ENCODE measurements around the gene USP30. TPM values are rescaled to one million over a fixed set of nuclear protein-coding genes. Genes with fewer than 3 reads are reported as not detected.

Gene USP30
- total and polyA plus RNA-seq, 8 donors = 4.8 to 11.2 (median 9.3) TPM

DNA sequence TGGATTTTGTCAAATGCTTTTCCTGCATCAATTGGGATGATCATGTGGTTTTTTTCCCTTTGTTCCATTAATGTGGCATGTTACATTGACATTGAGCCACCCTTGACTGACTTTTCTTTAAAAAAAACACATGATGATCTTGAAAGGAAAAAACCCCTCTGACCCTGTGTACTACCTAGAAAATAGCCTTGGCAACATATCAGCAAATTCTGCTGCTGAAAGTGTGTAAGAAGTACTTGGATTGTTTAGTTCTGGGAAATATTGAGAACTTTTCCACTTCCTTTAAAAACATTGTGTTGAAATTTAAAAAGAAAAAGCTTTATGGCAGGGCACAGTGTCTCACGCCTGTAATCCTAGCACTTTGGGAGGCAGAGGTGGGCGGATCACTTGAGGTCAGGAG lies 84.7 kb downstream of the USP30 start:
- WGBS, 2 donors = 97 to 98% methylated on average over 2 of the region's 2 CpGs
- Histone ChIP-seq H3K27ac (no peak overlapping the region), H3K4me1 (peaks cover 9 to 27% (median 21%) of the 10 kb centered on the region in 3 donors), H3K27me3 (no peaks in the 10 kb centered on the region), H3K4me3 (no peak overlapping the region), H3K36me3 (no peaks in the 10 kb centered on the region), H3K9me3 (no peaks in the 10 kb centered on the region)
- TF ChIP-seq CTCF (IDR thresholded peaks at IDR 0.05) = no peak
- no peak for FAIRE-seq
- intact Hi-C loops (cut with DNase I) = no loop called here
- DNase-seq = no peak
- ATAC-seq = no peak

Other genes with a start within 250 kb of the USP30 start
- gene SSH1, start 195.0 kb upstream of the USP30 start, total RNA-seq = 10 to 100 TPM in 2 of 6 donors, 1 to 10 TPM in 4; 8.2 to 22.1 (median 9.7) TPM
- 1 to 10 TPM; 3.7 to 4.6 TPM for gene SSH1, start 195.0 kb upstream of the USP30 start, polyA plus RNA-seq
- not detected for gene DAO, start 172.5 kb upstream of the USP30 start, total RNA-seq
- not detected for gene DAO, start 172.5 kb upstream of the USP30 start, polyA plus RNA-seq
- 1 to 10 TPM in 3 of 6 donors, under 1 TPM in 3; 0.13 to 2.3 (median 0.71) TPM for gene SVOP, start 31.5 kb upstream of the USP30 start, total RNA-seq
- 1 to 10 TPM in 1 of 2 donors, under 1 TPM in 1; 0.68 to 4.3 TPM for gene SVOP, start 31.5 kb upstream of the USP30 start, polyA plus RNA-seq
- 10 to 100 TPM in 2 of 6 donors, 1 to 10 TPM in 4; 4.3 to 12.2 (median 6.5) TPM for gene ALKBH2, start 40.9 kb downstream of the USP30 start, total RNA-seq
- gene ALKBH2, start 40.9 kb downstream of the USP30 start, polyA plus RNA-seq = 10 to 100 TPM; 19.8 to 22.9 TPM
- 10 to 100 TPM in 2 of 6 donors, 1 to 10 TPM in 4; 5.1 to 15.8 (median 8.3) TPM for gene UNG, start 45.0 kb downstream of the USP30 start, total RNA-seq
- 1 to 10 TPM; 7.1 to 9.5 TPM for gene UNG, start 45.0 kb downstream of the USP30 start, polyA plus RNA-seq
- 10 to 100 TPM; 23.4 to 42.1 (median 31.6) TPM for gene ACACB, start 64.0 kb downstream of the USP30 start, total RNA-seq
- gene ACACB, start 64.0 kb downstream of the USP30 start, polyA plus RNA-seq = 10 to 100 TPM; 23.7 to 58.9 TPM